Small intestine (tissue), 7 donors: ENCODE measurements around the gene HMCN2. TPM values are rescaled to one million over a fixed set of nuclear protein-coding genes. Genes with fewer than 3 reads are reported as not detected.

ENCODE experiments used
- DNase-seq, 2 donors: peaks; one replicate each; pipeline versions ENCODE4 v3.0.0 to v3.0.0-alpha.2; 2013
- FAIRE-seq: peaks from 2 replicates; lab custom pipeline; 2012; peaks lifted over from hg19 to GRCh38; lab: Jason Lieb, UNC
- H3K27ac ChIP-seq, 3 donors: one replicate each; pipeline ENCODE4 v1.5.1; 2013; ENCODE audit warnings: low read length in 2 of 3, mild to moderate bottlenecking in 2 of 3, control low read depth in 1 of 3, inconsistent platforms in 1 of 3, low read depth in 1 of 3, moderate library complexity in 1 of 3
- H3K27me3 ChIP-seq, 3 donors: one replicate each; pipeline ENCODE4 v1.6.1; 2013; ENCODE audit warnings: low read length in 3 of 3, inconsistent platforms in 1 of 3; ENCODE audit not compliant: control insufficient read depth in 3 of 3, insufficient read depth in 3 of 3
- H3K36me3 ChIP-seq, 3 donors: one replicate each; pipeline ENCODE4 v1.6.1; 2013; ENCODE audit warnings: low read length in 3 of 3, inconsistent platforms in 1 of 3, low read depth in 1 of 3, mild to moderate bottlenecking in 1 of 3, moderate library complexity in 1 of 3; ENCODE audit not compliant: control insufficient read depth in 3 of 3, insufficient read depth in 2 of 3
- H3K4me1 ChIP-seq, 3 donors: one replicate each; pipeline ENCODE4 v1.6.1; 2013; ENCODE audit warnings: low read length in 2 of 3, inconsistent platforms in 1 of 3, low read depth in 1 of 3, mild to moderate bottlenecking in 1 of 3, moderate library complexity in 1 of 3; ENCODE audit not compliant: control insufficient read depth in 3 of 3, insufficient read depth in 2 of 3
- H3K4me3 ChIP-seq, 3 donors: one replicate each; pipeline ENCODE4 v1.5.1; 2013; ENCODE audit warnings: low read length in 3 of 3, control low read depth in 1 of 3, inconsistent platforms in 1 of 3, low read depth in 1 of 3, mild to moderate bottlenecking in 1 of 3, moderate library complexity in 1 of 3
- H3K9me3 ChIP-seq, 2 donors: one replicate each; pipeline ENCODE4 v1.6.1; 2013; ENCODE audit warnings: low read depth in 1 of 2, low read length in 1 of 2; ENCODE audit not compliant: control insufficient read depth in 2 of 2, insufficient read depth in 1 of 2
- WGBS, 3 donors: extraction: QIAGEN DNeasy Blood & Tissue Kit; methylation state at CpG; one replicate each; pipeline ENCODE4 v1.1.7; 2013; 5-methylcytosine and 5-hydroxymethylcytosine counted together
- polyA plus RNA-seq, 4 donors: library from polyadenylated mRNA; stranded (reverse) in 3 of 4; unstranded in 1 of 4; fragments of 200-250 nt in 3 of 4; fragments of 120-200 nt in 1 of 4; gene quantifications; one replicate each; pipeline versions ENCODE4 v1.2.1 to v1.2.3, GENCODE V29; 2013
- donor health status: healthy with polysubstance abuse.
- donor health status: control.
- donor health status: control.
- donor health status: Bipolar disorder and iron deficiency.
- donor health status: healthy.

HMCN2 gene
- polyA plus RNA-seq, 4 donors: 1.1 to 19.4 (median 10.6) TPM; not detected in 1

- FAIRE-seq: no peak
Measured at GRCh38 chr9:130385257-130385656, 119.7 kb downstream of the HMCN2 start.

GRCh38 chr9:130387398-130387797 is 121.8 kb downstream of the HMCN2 start:
- 66 to 77% (median 71%) methylated on average over 8 of the region's 8 CpGs for WGBS, 3 donors
- Histone ChIP-seq H3K36me3 (no peaks in the 10 kb centered on the region), H3K4me3 (no peak overlapping the region), H3K27me3 (no peaks in the 10 kb centered on the region), H3K4me1 (peaks cover 0 to 30% (median 0%) of the 10 kb centered on the region in 3 donors), H3K27ac (no peak overlapping the region), H3K9me3 (no peaks in the 10 kb centered on the region)
- no peak for DNase-seq
- FAIRE-seq: no peak

More at GRCh38 chr9:130385257-130385656, 119.7 kb downstream of the HMCN2 start:
- Histone ChIP-seq H3K27me3 (no peaks in the 10 kb centered on the region), H3K9me3 (no peaks in the 10 kb centered on the region), H3K27ac (no peak overlapping the region), H3K4me3 (no peak overlapping the region), H3K4me1 (peaks cover 0 to 28% (median 0%) of the 10 kb centered on the region in 3 donors), H3K36me3 (no peaks in the 10 kb centered on the region)
- 84 to 89% (median 84%) methylated on average over 11 of the region's 11 CpGs for WGBS, 3 donors
- DNase-seq: no peak

- WGBS, 3 donors: 77 to 90% (median 81%) methylated on average over 4 of the region's 4 CpGs
- Histone ChIP-seq H3K9me3 (no peaks in the 10 kb centered on the region), H3K4me1 (peaks cover 0 to 27% (median 0%) of the 10 kb centered on the region in 3 donors), H3K27ac (no peak overlapping the region), H3K27me3 (no peaks in the 10 kb centered on the region), H3K36me3 (no peaks in the 10 kb centered on the region), H3K4me3 (no peak overlapping the region)
- FAIRE-seq: no peak
- DNase-seq: no peak
Measured at GRCh38 chr9:130387905-130388304, 122.3 kb downstream of the HMCN2 start.

GRCh38 chr9:130390390-130390789 is 124.8 kb downstream of the HMCN2 start:
- FAIRE-seq: no peak
- no peaks in the 10 kb centered on the region for H3K9me3 ChIP-seq

GRCh38 chr9:130390986-130391385 is 125.4 kb downstream of the HMCN2 start:
- Histone ChIP-seq H3K4me3 (no peak overlapping the region), H3K27me3 (no peaks in the 10 kb centered on the region), H3K9me3 (no peaks in the 10 kb centered on the region), H3K4me1 (peaks cover 0 to 25% (median 0%) of the 10 kb centered on the region in 3 donors), H3K27ac (no peak overlapping the region), H3K36me3 (peaks cover 0 to 4% (median 0%) of the 10 kb centered on the region in 3 donors)
- 92 to 93% (median 93%) methylated on average over 20 to 27 of the region's 27 CpGs for WGBS, 3 donors
- FAIRE-seq: no peak
- DNase-seq: no peak

More at GRCh38 chr9:130390390-130390789, 124.8 kb downstream of the HMCN2 start:
- WGBS, 3 donors: 48 to 60% (median 56%) methylated on average over 7 of the region's 7 CpGs
- no peak overlapping the region for H3K27ac ChIP-seq
- no peak overlapping the region for H3K4me3 ChIP-seq
- H3K4me1 ChIP-seq: peaks cover 0 to 25% (median 0%) of the 10 kb centered on the region in 3 donors
- DNase-seq: no peak
- H3K36me3 ChIP-seq: peaks cover 0 to 1% (median 0%) of the 10 kb centered on the region in 3 donors
- no peaks in the 10 kb centered on the region for H3K27me3 ChIP-seq

- 39 to 76% (median 61%) methylated on average over 13 of the region's 13 CpGs for WGBS, 3 donors
- Histone ChIP-seq H3K9me3 (no peaks in the 10 kb centered on the region), H3K4me1 (peaks cover 0 to 25% (median 0%) of the 10 kb centered on the region in 3 donors), H3K27ac (no peak overlapping the region), H3K27me3 (no peaks in the 10 kb centered on the region), H3K4me3 (no peak overlapping the region), H3K36me3 (peaks cover 0 to 4% (median 0%) of the 10 kb centered on the region in 3 donors)
- FAIRE-seq (no peak), DNase-seq (peak in 1 of 2 donors; percentile 61)
Measured at GRCh38 chr9:130391866-130392265, 126.3 kb downstream of the HMCN2 start.

GRCh38 chr9:130393681-130394071 is 128.1 kb downstream of the HMCN2 start:
- no peaks in the 10 kb centered on the region for H3K9me3 ChIP-seq
- no peak overlapping the region for H3K4me3 ChIP-seq
- H3K27me3 ChIP-seq: no peaks in the 10 kb centered on the region
- peaks cover 0 to 7% (median 0%) of the 10 kb centered on the region in 3 donors for H3K36me3 ChIP-seq
- no peak overlapping the region for H3K27ac ChIP-seq
- DNase-seq (no peak), FAIRE-seq (no peak)
- peaks cover 0 to 25% (median 0%) of the 10 kb centered on the region in 3 donors for H3K4me1 ChIP-seq
- WGBS, 3 donors: 73 to 77% (median 75%) methylated on average over 16 of the region's 16 CpGs

- Histone ChIP-seq H3K27ac (no peak overlapping the region), H3K27me3 (no peaks in the 10 kb centered on the region), H3K4me1 (peaks cover 0 to 25% (median 0%) of the 10 kb centered on the region in 3 donors), H3K4me3 (no peak overlapping the region), H3K36me3 (peaks cover 0 to 8% (median 0%) of the 10 kb centered on the region in 3 donors), H3K9me3 (no peaks in the 10 kb centered on the region)
- no peak for FAIRE-seq
- WGBS, 3 donors: 87 to 92% (median 89%) methylated on average over 11 of the region's 11 CpGs
- no peak for DNase-seq
Measured at GRCh38 chr9:130394320-130394719, 128.8 kb downstream of the HMCN2 start.
